ENCODE data around the gene PRPF18.

PRPF18 gene

DNA sequence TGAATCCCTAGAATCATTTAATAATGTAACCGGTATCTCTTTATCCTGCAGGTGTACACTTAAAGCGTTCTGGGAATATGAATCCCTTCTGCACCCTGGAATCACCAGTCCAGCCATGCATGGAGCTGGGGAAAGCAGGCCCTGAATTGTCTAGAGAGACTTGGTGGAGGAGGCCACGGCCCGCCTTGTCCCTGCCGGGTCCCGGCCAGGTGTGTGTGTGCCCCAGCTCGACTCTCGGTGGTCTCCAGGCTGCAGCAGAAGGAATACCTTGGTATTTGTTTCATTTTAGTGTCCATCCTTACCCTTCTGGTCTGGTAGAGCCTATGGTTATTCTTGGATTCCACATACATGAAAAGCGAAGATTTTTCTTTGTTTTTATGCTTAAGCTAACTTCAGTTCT lies 58.1 kb downstream of the PRPF18 start:
- DNase-seq: no peak

DNA sequence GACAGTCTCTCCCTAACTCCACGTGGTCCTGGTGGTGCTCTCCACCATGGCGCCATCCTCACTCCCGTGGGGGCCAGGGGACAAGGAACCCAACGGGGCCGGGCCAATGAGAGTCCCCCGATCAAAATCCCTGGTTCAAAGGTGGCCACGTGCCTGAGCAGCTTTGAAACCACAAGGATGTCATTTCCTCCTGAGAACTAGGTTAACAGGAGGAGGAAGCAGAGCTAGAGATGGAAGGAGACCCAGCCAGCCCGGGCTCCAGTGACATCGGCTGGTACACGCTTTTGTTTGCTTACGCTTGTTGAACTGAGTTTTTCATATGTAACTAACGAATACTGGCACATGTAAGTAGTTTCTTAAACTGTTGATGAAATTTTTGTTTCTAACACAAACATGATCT lies 61.7 kb downstream of the PRPF18 start:
- no peak for DNase-seq

DNA sequence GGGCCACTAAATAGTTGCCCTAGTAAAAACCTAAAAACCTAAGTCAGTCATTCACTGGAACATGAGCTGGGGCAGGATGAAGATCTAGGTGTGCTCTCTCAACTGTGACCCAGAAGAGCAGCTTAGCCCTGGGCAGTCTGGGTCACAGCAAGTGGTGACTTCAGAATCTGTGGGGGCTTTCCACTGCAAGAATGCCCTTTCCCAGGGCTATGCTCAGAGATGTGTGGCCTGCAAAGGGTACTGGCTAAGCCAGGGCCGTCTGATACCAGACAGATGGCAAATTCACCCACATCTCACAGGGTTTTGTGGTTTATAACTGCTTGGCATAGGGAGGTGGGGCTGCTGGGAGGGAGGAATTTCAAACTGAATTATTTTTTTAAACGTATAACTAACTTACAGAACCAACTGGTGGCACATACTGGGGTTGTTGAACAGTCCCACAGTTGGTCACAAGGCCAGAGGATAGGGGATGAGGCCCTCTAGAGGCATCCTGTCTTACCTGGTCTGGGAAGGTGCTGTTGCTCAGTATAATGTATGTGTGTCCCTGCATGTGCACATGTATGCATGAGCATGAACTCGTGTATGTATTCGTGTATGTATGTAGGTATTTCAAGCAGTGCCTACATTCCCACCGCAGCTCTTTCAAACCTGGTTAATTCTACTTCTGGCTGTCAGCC lies 63.2 kb downstream of the PRPF18 start:
- DNase-seq: no peak

DNA sequence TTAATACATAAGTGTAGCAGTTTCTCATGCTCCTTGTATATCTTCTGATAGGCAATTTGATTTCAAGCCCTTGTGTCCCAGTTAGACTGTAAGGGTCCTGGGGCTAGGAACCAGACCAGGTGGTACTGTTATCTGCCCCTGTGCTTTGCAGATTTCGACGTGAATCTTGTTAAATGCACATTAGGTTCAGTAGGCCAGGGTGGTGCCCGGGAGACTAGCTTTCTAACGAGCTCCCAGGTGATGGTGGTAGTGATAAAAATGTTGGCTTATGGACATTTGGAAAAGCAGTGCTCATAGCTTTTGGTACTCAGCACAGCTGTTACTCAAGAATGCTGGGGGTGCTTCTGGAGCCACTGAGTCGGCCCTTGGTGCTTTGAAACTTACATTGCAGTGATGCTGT lies 64.2 kb downstream of the PRPF18 start:
- no peak for DNase-seq

DNA sequence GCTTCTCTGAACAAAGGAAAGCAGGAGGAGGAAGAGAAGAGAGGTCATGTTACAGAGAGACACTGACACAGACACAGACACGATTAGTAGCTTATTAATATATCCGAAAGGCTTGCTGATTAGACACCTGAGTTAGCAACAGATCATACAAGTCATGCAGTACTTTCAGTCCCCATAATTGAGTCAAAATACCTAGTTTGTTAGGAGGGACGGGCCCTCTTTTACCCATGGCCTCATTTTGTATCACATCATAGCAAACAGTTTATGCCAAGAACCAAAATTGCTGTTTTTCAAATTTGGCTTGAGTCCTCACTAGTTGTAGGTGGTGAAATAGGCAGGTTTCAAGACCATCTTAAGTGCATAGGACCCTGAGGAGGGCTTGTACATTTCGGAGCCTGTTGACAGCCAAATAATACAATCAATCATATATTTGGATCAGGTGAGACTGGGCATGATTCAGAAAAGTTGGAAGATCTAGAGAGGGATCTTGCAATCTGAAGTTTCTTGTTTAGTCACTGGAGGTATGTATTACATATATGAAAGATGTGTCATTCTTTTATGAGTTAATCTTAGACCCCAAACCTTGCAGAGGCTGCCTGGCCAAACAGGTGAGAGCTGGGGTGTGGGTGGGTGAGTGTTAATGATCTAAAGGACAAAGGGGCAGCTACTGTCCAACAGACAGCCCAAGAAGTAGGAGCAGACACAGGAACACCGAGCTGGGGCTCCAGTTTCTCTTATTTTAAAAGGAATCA lies 65.4 kb downstream of the PRPF18 start:
- no peak for DNase-seq

DNA sequence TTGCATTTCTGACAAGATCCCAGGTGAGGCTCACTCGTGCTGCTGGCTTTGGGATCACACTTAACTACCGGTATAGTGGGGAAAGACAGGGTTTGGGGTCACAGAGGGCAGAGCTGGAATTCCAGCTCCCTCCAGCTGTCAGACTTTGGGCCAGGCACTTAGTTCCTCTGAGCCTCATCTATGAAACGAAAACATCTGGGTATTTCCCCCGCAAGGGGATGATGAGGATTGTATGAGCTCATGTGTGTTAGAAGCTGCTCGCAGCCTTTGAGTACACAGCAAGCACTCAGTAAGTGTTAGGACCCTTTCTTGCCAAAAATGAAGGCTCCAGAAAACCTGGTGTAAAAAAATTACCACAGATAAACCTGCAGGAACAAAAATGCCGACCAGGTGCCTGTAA lies 66.1 kb downstream of the PRPF18 start:
- no peak for DNase-seq

DNA sequence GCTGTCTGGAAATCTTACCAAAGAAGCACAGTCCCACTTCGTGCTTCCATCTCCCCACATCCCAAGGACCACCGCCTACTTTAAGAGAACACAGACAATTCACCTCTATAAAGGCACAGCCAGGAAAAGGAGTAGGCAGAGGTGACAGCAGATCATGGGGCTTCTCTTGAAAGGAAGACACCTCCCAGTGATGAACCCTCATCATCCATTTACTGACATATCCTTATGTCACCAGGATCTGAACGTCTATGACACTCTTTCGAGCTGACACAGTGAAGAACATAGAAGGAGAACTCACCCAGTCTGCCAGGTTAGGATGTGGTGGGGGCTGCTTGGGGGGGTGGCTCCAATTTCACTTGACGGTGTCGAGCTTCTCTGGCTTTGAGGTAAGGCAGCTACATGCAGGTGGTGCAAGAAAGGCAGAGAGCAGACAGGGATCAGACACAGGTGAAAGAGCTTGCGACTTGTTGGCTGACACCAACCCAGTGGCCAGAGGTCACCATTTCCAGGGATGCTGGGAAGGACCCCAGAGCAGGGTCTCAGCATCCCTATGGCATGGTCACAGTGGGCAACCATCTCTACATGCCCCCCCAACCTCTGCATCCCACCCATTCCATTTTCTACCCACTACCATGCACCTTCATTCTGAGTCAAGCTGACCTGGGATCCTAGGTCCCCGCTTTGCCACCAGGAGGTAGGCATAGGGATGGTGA lies 67.5 kb downstream of the PRPF18 start:
- DNase-seq: no peak

DNA sequence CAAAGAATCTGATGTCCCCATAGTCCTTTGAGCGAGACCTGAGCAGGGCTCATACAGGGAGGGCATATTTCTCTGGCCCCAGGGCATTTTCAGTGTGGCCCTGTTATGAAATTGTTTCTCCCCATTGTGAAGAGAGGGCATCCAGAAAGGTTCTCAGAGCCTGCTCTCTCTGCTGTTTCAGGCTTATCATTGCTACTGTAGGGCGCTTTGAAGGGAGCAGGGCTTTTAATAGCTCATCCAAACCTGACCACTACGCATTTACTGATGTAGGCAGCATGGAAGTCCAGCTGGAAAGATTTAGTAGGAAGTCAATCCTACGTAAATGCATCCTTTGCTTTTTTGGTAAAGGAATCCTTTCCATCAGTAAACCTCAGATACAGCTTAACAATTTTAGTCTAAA lies 68.1 kb downstream of the PRPF18 start:
- DNase-seq: no peak

DNA sequence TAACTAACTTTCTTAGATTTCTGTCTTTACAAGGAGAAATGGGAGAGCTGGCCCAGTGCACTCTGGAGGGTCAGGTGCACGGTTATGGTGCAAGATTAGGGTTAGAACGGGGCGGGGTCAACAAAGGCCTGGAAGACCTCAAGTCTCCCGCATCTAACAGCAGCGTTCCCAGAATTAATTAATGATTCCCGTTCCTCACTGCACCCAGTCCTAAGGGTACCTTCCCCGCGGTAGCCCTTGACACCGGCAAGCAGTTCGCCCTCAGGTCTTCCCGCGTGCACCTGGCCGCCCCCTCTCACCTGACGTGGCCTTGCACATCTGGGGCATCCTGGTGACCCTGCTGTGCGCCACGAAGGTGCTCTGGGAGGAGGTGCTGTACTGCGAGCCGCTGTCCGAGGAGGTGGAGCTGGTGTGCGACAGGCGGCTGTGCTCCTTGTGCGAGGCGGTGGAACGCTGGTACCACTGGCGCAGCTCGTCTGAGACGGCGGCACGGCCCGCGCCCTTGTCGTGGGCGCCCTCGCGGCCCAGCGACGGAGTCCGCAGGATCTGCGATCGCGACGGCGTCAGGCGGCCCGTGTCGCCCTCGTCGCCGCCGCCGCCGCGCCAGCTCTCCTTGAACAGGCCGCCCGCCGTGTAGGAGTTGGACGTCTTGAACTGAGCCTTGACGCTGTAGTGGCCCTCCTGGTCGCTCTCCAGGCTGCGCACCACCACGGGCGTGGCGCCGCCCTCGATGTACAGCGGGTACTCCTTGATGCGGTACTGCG lies 69.8 kb downstream of the PRPF18 start:
- DNase-seq: no peak

DNA sequence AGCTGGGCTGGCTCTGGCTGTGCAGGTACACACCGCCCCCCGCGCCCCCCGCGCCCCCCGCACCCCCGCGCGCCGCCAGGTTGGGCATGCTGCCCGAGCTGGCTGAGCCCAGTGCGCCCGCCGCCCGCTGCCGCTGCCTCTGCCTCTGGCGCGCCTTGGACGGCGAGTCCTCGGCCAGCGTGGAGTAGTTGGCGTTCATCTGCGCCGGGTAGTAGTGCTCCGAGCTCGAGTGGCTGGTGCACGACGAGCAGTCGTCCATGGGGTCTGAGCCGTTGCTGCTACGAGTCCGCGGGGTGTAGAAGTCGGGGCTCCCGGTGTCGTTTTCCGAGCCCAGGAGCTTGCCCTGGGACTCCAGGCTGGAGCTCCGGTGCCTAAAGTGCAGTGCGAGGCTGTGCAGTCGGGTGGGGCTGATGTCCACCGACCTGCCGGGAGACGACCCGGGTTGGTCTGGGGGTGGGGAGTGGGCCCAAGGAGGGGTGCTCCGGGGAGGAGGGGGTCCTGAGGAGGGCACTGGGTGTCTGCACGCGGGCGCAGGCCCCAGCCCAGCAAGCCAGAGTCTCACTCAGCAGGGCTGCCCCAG lies 70.4 kb downstream of the PRPF18 start:
- DNase-seq: no peak

DNA sequence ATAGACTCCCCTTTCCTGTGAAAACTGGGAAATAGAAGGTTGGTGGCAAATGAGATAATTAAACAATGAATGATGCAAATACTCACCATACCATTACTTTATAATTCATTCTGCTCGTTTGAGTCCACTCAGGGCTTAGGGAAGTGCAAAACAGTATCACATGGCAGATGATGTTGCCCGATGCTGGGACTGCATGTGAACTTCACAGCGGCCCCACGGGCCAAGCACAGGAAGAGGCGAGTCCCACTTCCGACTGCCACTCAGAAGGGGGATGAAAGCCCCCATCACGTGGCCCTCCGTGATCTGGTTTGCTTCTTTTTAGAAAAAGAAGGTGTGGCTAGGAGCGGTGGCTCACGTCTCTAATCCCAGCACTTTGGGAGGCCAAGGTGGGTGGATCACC lies 71.5 kb downstream of the PRPF18 start:
- DNase-seq: no peak

DNA sequence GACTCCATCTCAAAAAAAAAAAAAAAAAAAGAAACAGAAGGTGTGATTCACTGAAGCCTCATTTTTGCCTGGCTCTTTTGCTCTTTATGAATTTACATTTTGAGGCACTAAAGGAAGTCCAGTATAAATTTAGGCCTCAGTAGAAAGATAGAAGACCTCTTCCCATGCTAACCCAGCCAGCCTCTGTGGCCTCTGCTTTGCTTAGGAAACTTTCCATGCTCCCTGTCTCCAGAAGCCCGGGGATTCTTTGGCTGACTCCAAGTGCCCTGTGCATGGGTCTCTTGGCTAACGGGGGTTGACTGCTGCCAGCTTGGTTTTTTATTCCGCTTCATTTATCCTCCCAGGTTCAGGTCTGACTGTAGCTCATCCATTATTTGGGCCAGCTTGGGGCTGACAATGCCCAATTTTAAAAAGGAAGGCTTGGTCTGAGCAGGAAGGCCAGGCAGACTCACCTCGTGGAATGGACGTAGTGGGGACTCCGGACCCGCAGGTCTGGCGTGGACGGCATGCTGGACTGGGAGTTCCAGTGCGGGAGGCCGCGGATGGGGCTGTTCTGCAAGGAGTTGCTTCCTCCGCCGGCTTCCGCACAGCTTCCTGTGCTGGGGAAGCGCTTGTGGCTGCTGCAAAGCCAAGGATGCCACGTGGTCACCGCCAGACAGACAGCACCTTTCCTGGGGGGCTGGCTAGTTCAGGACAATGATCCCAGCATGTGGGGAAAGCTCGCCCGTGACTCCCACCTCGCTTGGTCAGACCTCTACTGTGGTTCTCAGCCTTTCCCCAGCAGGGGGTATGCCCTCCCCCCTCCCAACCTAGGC lies 72.3 kb downstream of the PRPF18 start:
- peak; percentile 69 for DNase-seq

DNA sequence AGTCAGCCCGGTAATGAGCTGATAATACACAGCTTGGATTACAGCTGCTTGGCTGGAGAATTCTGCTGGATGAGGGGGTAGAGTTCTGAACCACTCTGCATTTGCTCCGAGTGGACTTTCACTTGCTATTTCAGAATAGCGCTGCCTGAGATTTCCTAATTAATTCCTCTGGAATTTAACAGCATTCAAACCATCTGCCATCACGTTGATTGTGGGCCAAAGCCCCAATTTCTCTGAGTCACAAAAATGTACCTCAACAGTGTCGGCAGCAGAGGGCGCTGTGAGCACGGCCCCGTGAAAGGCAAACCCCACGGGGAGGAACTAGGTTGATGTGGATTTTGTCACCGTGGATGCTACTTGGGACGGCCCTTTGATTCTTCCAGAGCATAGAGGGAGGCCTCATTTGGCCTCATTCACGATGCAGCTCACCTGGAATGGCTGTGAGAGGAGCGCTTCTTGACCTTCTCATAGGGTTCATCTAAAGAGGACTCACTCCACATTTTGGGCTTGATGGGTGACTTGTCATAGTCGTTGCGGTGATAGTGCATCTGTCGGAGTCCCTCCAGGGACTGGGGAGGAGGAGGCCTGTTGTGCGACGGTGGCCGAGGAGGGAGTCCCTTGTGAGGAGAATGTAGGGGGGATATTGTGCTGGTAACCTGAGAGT lies 73.3 kb downstream of the PRPF18 start:
- peak; percentile 87 for DNase-seq

DNA sequence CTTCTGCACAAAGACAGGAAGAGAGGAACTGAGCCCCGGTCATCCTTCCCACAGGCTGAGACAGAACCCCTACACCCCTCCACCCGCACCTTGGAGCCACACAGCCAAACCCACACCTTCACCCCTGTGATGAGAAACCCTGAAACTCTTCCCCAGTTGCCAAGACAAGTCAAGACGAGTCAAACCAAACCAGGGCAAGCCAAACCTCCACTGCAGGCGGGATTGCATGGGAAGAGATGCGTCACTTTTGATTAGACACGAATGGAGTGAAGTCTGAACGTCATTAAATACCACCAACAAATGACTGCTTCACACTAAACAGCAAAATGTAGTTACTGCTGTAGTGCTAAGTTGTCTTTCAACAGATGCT lies 73.8 kb downstream of the PRPF18 start:
- no peak for DNase-seq

DNA sequence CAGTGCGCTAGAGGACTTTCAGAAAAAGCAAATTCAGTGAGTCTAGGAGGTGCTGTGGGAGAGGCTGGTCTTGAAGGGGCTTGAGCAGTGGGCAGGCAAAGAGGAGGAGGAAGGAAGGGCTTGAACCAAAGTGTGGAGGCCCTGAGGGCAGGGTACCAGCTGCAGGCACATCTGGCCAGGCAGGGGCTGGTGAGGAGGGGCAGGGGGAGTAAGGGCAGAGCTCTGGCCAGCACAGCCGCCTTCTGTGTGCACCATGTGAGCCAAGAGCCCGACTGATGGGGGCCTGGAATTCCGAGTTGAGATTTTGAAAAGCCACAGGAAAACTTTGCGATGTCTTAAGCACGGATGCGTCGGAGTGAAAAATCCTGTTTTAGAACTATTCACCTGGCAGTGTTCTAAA lies 74.5 kb downstream of the PRPF18 start:
- no peak for DNase-seq

DNA sequence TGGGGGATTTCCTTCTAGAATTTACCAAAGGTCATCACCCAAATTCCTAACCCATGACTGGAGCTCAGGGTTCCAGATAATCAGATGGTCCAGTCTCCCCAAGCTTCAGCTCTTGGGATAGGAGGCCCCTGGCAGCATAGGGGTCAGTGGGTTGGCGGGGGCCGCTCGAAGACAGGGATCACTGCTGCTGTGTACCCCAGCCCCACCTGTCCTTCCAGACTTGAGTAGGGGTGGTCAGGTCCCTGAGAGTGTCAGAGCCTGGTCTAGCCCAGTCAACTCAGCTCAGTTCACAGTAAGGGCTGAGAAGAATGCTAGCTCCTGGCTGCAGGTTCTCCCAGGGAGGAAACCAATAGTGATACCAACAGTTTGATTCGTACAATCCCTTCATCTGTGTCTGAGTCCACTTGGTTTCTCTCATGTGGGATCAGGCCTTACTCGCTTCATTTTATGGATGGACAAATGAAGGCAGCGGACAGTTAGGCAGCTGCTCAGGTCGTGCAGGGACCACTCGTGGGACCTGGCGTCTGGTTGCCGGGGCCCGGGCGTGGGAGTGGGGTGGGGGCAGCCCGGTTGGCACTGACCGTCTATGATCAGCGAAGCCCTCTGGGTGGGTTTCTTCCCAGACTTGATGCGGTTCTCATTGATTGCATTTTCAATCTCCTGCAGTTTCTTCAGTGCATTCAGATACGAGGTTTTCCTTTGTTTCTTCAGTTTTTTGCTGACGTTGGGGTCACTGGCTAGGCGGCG lies 78.9 kb downstream of the PRPF18 start:
- DNase-seq: no peak

DNA sequence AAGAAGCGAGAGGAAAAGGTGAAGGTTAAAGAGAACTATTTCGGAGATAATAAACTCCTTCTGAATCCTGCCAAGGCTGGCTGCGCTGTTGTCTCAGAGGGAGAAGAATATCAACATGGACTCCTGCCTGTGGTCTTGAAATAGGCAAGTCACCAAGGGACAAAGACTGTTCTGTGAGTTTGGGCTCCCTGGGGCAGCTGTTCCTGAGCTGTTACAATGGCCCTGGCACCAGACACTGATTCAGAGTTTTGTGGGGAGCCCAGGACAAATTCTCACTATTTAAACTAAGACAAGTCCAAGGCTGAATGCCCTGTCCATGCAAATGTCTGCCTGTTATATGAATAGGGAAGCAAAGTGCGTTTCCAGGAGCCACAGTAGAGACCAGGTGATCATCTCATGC lies 81.4 kb downstream of the PRPF18 start:
- DNase-seq: no peak

DNA sequence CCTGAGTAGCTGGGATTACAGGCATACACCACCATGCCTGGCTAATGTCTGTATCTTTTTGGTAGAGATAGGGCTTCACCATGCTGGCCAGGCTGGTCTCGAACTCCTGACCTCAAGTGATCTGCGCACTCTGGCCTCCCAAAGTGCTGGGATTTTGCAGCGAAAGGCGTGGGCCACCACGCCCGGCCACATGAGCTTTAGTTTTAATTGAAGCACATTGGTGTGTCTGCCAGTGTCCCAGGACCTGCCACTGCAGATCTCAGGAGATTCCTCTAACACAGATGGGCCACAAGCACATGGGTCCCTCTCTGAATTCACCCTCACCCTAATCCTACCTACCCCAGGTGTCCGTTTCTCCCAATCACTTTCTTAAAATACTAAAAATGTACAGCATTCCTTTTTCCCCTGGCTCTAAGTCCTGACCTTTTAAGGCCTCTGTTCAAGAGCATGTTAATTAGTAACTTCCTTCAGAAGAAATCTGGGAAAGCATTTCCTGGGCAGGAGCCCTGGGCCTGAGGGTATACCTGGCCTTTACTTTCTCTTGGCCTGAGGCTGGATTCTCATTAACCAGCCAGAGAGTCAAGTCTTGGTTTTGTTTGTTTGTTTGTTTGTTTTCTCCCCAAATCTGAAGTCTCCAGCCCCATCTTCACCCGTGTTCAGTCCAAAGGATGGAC lies 82.6 kb downstream of the PRPF18 start:
- DNase-seq: no peak

DNA sequence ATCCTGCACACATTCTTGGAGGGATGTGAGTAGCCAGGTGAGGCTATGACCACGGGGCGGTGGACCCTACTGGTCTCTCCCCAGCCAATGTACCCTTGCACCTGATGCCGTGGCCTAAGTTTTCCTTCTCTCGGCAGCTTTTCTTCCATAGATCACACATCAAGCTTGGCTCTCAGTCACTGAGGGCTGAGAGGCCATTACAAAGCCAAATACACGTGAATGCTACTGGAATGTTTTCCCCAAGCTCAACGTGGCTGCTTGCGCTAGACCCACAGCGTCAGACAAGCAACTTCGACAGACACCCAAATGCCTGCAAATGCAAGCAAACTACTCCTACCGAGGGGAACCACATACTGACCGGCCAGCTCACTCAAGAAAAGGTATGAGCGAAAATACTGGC lies 83.1 kb downstream of the PRPF18 start:
- DNase-seq: no peak

DNA sequence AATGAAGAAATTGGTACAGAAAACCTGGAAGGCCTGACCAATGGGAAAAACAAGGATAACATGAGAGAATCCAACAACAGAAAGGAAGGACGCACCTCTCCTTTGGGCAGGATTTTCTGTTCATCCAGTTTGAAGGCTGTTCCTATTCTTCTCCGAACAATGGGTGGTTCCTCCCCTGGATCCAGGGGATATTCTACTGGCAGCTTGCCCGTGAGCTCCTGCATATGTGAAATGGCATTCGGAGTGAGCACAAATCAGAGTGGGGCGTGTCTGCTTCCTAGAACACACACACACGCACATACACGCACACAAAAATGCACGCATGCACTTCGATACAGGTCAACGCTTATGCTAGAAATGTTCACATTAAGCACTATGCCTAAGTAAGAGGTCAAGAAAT lies 83.5 kb downstream of the PRPF18 start:
- DNase-seq: no peak

Measured in activated CD8-positive, alpha-beta memory T cell treated with anti-CD3 and anti-CD28 coated beads for 24 hours (primary cell).